Endothelial cell of umbilical vein (primary cell): Measurements from ENCODE around the gene PCDH15. TPM values are rescaled to one million over a fixed set of nuclear protein-coding genes. Genes with fewer than 3 reads are reported as not detected.

ENCODE experiments used
- BruUV-seq: library from RNA; stranded (reverse); fragments of 400-500 nt; replicated peaks from 2 replicates; lab custom pipeline; 2021; lab: Mats Ljungman, UMichigan
- CTCF ChIA-PET: fragments of 300-600, 350-600 bp; sonication (Branson Sonifier 250); formaldehyde crosslinking; loops from one replicate; lab custom pipeline; 2021; ENCODE audit warnings: antibody characterized with exemption, inconsistent platforms; lab: Charles Lee
- POLR2A ChIA-PET: fragments of 300-600, 350-600 bp; sonication (Branson Sonifier 250); formaldehyde crosslinking; loops from one replicate; lab custom pipeline; 2021; ENCODE audit warnings: antibody characterized with exemption, inconsistent platforms; lab: Charles Lee
- DNase-seq: peaks from one replicate; pipeline ENCODE4 v3.0.0-alpha.2; 2011; ENCODE audit warnings: low read depth, low spot score
- FAIRE-seq: peaks from 2 replicates; lab custom pipeline; 2011; peaks lifted over from hg19 to GRCh38; lab: Jason Lieb, UNC
- H2AFZ ChIP-seq: 2 replicates; pipeline ENCODE4 v1.6.0; 2012; ENCODE audit warnings: low read depth, low read length, control low read depth, inconsistent platforms
- H3K27ac ChIP-seq: 2 replicates; pipeline ENCODE4 v1.5.1; 2011; ENCODE audit warnings: low read depth, mild to moderate bottlenecking, control low read depth, low read length, moderate library complexity; ENCODE audit not compliant: insufficient read depth
- H3K27me3 ChIP-seq, 2 experiments: 2 replicates each; pipeline versions ENCODE4 v1.6.0 to v1.6.1; 2011; ENCODE audit warnings: low read length in 2 of 2, mixed read lengths in 1 of 2; ENCODE audit not compliant: control insufficient read depth in 2 of 2, insufficient read depth in 2 of 2
- H3K36me3 ChIP-seq, 2 experiments: 2 replicates in 1 of 2; 3 replicates in 1 of 2; pipeline ENCODE4 v1.5.1; 2011; ENCODE audit warnings: low read length in 2 of 2, mild to moderate bottlenecking in 1 of 2, moderate library complexity in 1 of 2; ENCODE audit not compliant: control insufficient read depth in 2 of 2, insufficient read depth in 2 of 2; ENCODE audit errors: extremely low read depth in 1 of 2
- H3K4me1 ChIP-seq: 3 replicates; pipeline ENCODE4 v1.5.1; 2011; ENCODE audit warnings: mild to moderate bottlenecking, low read length; ENCODE audit not compliant: control insufficient read depth, insufficient read depth; ENCODE audit errors: extremely low read depth
- H3K4me2 ChIP-seq: 2 replicates; pipeline ENCODE4 v1.6.1; 2011; ENCODE audit warnings: low read length, control low read depth, mixed read lengths; ENCODE audit not compliant: insufficient read depth
- H3K4me3 ChIP-seq, 3 experiments: fragments of 200-600 bp in 1 of 3; sonication (generic), shearing (Covaris generic) in 1 of 3; replicated peaks in 1 of 3; 2 replicates each; pipeline ENCODE4 v1.5.1; 2011 to 2016; ENCODE audit warnings: control low read depth in 3 of 3, low read length in 3 of 3, mild to moderate bottlenecking in 2 of 3, inconsistent platforms in 1 of 3, low read depth in 1 of 3, moderate library complexity in 1 of 3; ENCODE audit not compliant: insufficient read depth in 1 of 3
- H3K79me2 ChIP-seq: 2 replicates; pipeline ENCODE4 v1.6.0; 2012; ENCODE audit warnings: low read length, inconsistent platforms; ENCODE audit not compliant: control insufficient read depth, insufficient read depth
- H3K9ac ChIP-seq: replicated peaks from 2 replicates; pipeline ENCODE3; 2011; ENCODE audit warnings: low read length, control low read depth; ENCODE audit not compliant: insufficient read depth; ENCODE audit errors: extremely low read depth
- H3K9me1 ChIP-seq: replicated peaks from 3 replicates; pipeline ENCODE4 v1.6.0; 2011; ENCODE audit warnings: mild to moderate bottlenecking, low read length; ENCODE audit not compliant: control insufficient read depth, insufficient read depth; ENCODE audit errors: extremely low read depth
- H3K9me3 ChIP-seq: replicated peaks from 2 replicates; pipeline ENCODE4 v1.5.1; 2012; ENCODE audit warnings: low read length, inconsistent platforms; ENCODE audit not compliant: control insufficient read depth, insufficient read depth
- H4K20me1 ChIP-seq: replicated peaks from 2 replicates; pipeline ENCODE3; 2011; ENCODE audit warnings: mild to moderate bottlenecking, low read length; ENCODE audit not compliant: control insufficient read depth, insufficient read depth; ENCODE audit errors: extremely low read depth
- EZH2 ChIP-seq: IDR thresholded peaks from 2 replicates; pipeline ENCODE4 v1.6.1; 2012; ENCODE audit warnings: borderline replicate concordance, low read depth, mild to moderate bottlenecking, moderate library complexity, low read length, inconsistent platforms; ENCODE audit not compliant: severe bottlenecking
- FOS ChIP-seq: IDR thresholded peaks from 2 replicates; pipeline ENCODE4 v1.6.1; 2011; ENCODE audit warnings: mild to moderate bottlenecking, low read length, moderate library complexity, borderline replicate concordance; ENCODE audit not compliant: insufficient read depth
- GATA2 ChIP-seq: IDR thresholded peaks from 2 replicates; pipeline ENCODE4 v1.7.0; 2011; ENCODE audit warnings: low read depth, mild to moderate bottlenecking, moderate library complexity, mixed read lengths, low read length; ENCODE audit not compliant: insufficient read length, insufficient read depth
- MYC ChIP-seq: IDR thresholded peaks from one replicate; pipeline ENCODE4 v1.6.1; 2011; ENCODE audit warnings: mild to moderate bottlenecking, low read depth, low read length
- POLR2AphosphoS5 ChIP-seq: IDR thresholded peaks from 2 replicates; pipeline ENCODE4 v1.6.1; 2012; ENCODE audit warnings: low read depth, mild to moderate bottlenecking, control low read depth, low read length, moderate library complexity; ENCODE audit not compliant: insufficient read depth
- dilution Hi-C: fragments of 300-500 bp; cut with MboI; formaldehyde crosslinking; loops from one replicate; pipeline ENCODE4 v1.15.0; 2019; ENCODE audit warnings: low sequenced_read_pairs; ENCODE audit not compliant: extremely low pct_ligation_motif_present
- intact Hi-C: fragments of 100-400 bp; cut with micrococcal nuclease; formaldehyde crosslinking; loops from one replicate; pipeline ENCODE4 v1.10.0; 2022
- polyA plus RNA-seq, 4 experiments: library from polyadenylated mRNA; depleted of rRNA in 3 of 4; stranded (reverse) in 3 of 4; unstranded in 1 of 4; fragments of >200 nt; gene quantifications; 2 replicates each; pipeline versions ENCODE4 v1.2.1 to v1.2.3, GENCODE V29; 2011 to 2012; ENCODE audit warnings: missing spikeins in 1 of 4
- total RNA-seq: library from RNA; stranded (reverse); gene quantifications from 2 replicates; pipeline ENCODE4 v1.2.3, GENCODE V29; 2021
- TF ChIP-seq, protein P1 (sequence below): IDR thresholded peaks from 2 replicates; pipeline ENCODE4 v1.6.1; 2011; ENCODE audit not compliant: insufficient read depth, insufficient read length

The PCDH15 gene
- total and polyA plus RNA-seq, 2 donors (not counting 3 experiments of a cell fraction or from before 2014, with no cell fraction given): 0.04 TPM; not detected in 1

- H2AFZ ChIP-seq: no peak overlapping the region
- no peaks in the 10 kb centered on the region for H3K27me3 ChIP-seq
- TF ChIP-seq POLR2AphosphoS5 (no peak), MYC (no peak), EZH2 (no peak)
- TF ChIP-seq, protein P1, sequence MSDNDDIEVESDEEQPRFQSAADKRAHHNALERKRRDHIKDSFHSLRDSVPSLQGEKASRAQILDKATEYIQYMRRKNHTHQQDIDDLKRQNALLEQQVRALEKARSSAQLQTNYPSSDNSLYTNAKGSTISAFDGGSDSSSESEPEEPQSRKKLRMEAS: no peak
- ChIA-PET CTCF (no interaction called here), POLR2A (no interaction called here)
- no peaks in the 10 kb centered on the region for H4K20me1 ChIP-seq
- H3K27ac ChIP-seq: no peak overlapping the region
- no peaks in the 10 kb centered on the region for H3K9me3 ChIP-seq
- no peaks in the 10 kb centered on the region for H3K36me3 ChIP-seq
- no peak overlapping the region for H3K4me3 ChIP-seq
- H3K79me2 ChIP-seq: no peaks in the 10 kb centered on the region
- H3K4me2 ChIP-seq: no peak overlapping the region
- no peak for FAIRE-seq
- no TSS peak for BruUV-seq
- intact Hi-C loops (no loop called here), dilution Hi-C loops (no loop called here)
- DNase-seq: no peak
- H3K4me1 ChIP-seq: no peaks in the 10 kb centered on the region
- H3K9me1 ChIP-seq: no peaks in the 10 kb centered on the region
- no peak overlapping the region for H3K9ac ChIP-seq
Measured at GRCh38 chr10:54434782-54435181, 366.2 kb downstream of the PCDH15 start.

DNA sequence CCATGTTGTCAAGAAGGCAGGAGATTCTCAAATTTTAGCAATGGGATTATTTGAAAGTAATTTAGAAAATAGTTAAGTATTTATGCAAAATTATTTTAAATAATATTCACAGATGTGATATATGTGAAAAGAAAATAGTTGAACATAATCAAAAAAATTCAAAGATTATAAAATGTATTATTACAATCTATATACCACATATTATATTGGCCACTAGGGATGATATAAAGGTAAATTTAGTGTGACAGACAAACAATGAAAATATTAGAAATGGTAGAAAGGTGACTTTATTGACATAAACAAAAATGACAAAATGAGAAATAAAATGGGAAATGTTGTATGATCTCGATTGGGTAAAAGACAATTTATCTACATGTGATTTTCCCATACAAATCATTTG is 385.5 kb downstream of the PCDH15 start:
- no peak overlapping the region for H3K27ac ChIP-seq
- BruUV-seq: no TSS peak
- no peaks in the 10 kb centered on the region for H4K20me1 ChIP-seq
- H3K9me3 ChIP-seq: no peaks in the 10 kb centered on the region
- no peaks in the 10 kb centered on the region for H3K9me1 ChIP-seq
- H3K9ac ChIP-seq: no peak overlapping the region
- TF ChIP-seq POLR2AphosphoS5 (no peak), GATA2 (no peak), FOS (no peak)
- intact Hi-C loops (no loop called here), dilution Hi-C loops (no loop called here)
- no peaks in the 10 kb centered on the region for H3K4me1 ChIP-seq
- H3K4me2 ChIP-seq: no peak overlapping the region
- POLR2A ChIA-PET: no interaction called here
- FAIRE-seq: no peak
- no peak overlapping the region for H2AFZ ChIP-seq
- DNase-seq: no peak
- CTCF ChIA-PET: no interaction called here
- H3K27me3 ChIP-seq: no peaks in the 10 kb centered on the region
- H3K4me3 ChIP-seq: no peak overlapping the region
- H3K36me3 ChIP-seq: no peaks in the 10 kb centered on the region
- no peaks in the 10 kb centered on the region for H3K79me2 ChIP-seq
